ENCODE data around the gene WDR38. TPM values are rescaled to one million over a fixed set of nuclear protein-coding genes. Genes with fewer than 3 reads are reported as not detected.

WDR38 gene
- polyA plus RNA-seq, 1 of the 3 experiments (the other 2 are of a cell fraction) = not detected

- POLR2A ChIA-PET = no interaction called here
- Histone ChIP-seq H3K79me2 (ENCODE audit: insufficient read depth) (no peaks in the 10 kb centered on the region), H3K9me2 (no peaks in the 10 kb centered on the region), H3K27ac (ENCODE audit: low read depth in 2 of 2, low read length in 1 of 2) (peak overlapping the region in 1 of 2 experiments; percentile 72; a peak in 1 of 4 replicates), H3F3A (replicated peaks; ENCODE audit: insufficient read depth) (peaks cover 29% of the 10 kb centered on the region), H3K4me1 (ENCODE audit: control insufficient read depth in 1 of 2, insufficient read depth in 2 of 2, low read depth in 1 of 2, low read length in 1 of 2) (peaks cover 3 to 25% of the 10 kb centered on the region in 2 experiments; a peak in 3 of 4 replicates), H3K9ac (no peak overlapping the region), H3K9me3 (no peaks in the 10 kb centered on the region), H2AFZ (ENCODE audit: low read depth) (no peak overlapping the region), H3K27me3 (ENCODE audit: insufficient read depth) (no peaks in the 10 kb centered on the region), H3K36me3 (replicated peaks in 1 of 2; ENCODE audit: control insufficient read depth in 1 of 2, insufficient read depth in 2 of 2, low read length in 1 of 2) (no peaks in the 10 kb centered on the region), H3K4me3 (ENCODE audit: low read depth in 2 of 2, low read length in 1 of 2) (no peak overlapping the region), H4K20me1 (ENCODE audit: insufficient read depth) (no peaks in the 10 kb centered on the region), H3K4me2 (peak overlapping the region; percentile 55; the same call in 1 of the 2 replicates)
- DNase-seq = peak; percentile 11
- WGBS (ENCODE audit: low lambda C conversion rate) = 86% methylated on average over 11 of the region's 11 CpGs
- CTCF ChIA-PET = interaction anchor here (1.1 to 3.3 kb wide), 8 partner anchors 21 to 47 kb away, joined by 3 to 22 read pairs (median 3); partner anchors contain the start of genes NR6A1 and WDR38
- TF ChIP-seq POLR2AphosphoS5 (IDR thresholded peaks at IDR 0.05; ENCODE audit: low read depth, low read length) (no peak), SMC3 (IDR thresholded peaks at IDR 0.05; ENCODE audit: low read depth, low read length) (no peak), TEAD4 (IDR thresholded peaks at IDR 0.05; ENCODE audit: borderline replicate concordance, insufficient read depth) (no peak), RCOR1 (IDR thresholded peaks at IDR 0.05; ENCODE audit: low read length) (no peak), JUND (IDR thresholded peaks at IDR 0.05) (no peak), PBX3 (IDR thresholded peaks at IDR 0.05) (no peak), SIN3A (IDR thresholded peaks at IDR 0.05; ENCODE audit: borderline replicate concordance, low read depth, low read length) (no peak), IRF3 (IDR thresholded peaks at IDR 0.05; ENCODE audit: low read depth, low read length) (no peak), CHD2 (IDR thresholded peaks at IDR 0.05; ENCODE audit: low read length, partially characterized antibody) (no peak)
Measured at GRCh38 chr9:124813501-124814163, 39.6 kb upstream of the WDR38 start.

- CTCF ChIA-PET = interaction anchor here (1.1 to 3.3 kb wide), 7 partner anchors 21 to 47 kb away, joined by 3 to 22 read pairs (median 3); partner anchors contain the start of genes NR6A1 and WDR38
- Histone ChIP-seq H3K4me1 (ENCODE audit: control insufficient read depth in 1 of 2, insufficient read depth in 2 of 2, low read depth in 1 of 2, low read length in 1 of 2) (peaks cover 8 to 25% of the 10 kb centered on the region in 2 experiments; a peak in 3 of 4 replicates), H3K4me2 (peak overlapping the region; percentile 37; the same call in 1 of the 2 replicates), H3K9me2 (no peaks in the 10 kb centered on the region), H2AFZ (ENCODE audit: low read depth) (no peak overlapping the region), H3K27me3 (ENCODE audit: insufficient read depth) (no peaks in the 10 kb centered on the region), H3K4me3 (ENCODE audit: low read depth in 2 of 2, low read length in 1 of 2) (no peak overlapping the region), H3F3A (replicated peaks; ENCODE audit: insufficient read depth) (peaks cover 29% of the 10 kb centered on the region), H3K27ac (ENCODE audit: low read depth in 2 of 2, low read length in 1 of 2) (no peak overlapping the region), H3K9me3 (no peaks in the 10 kb centered on the region), H4K20me1 (ENCODE audit: insufficient read depth) (no peaks in the 10 kb centered on the region), H3K79me2 (ENCODE audit: insufficient read depth) (no peaks in the 10 kb centered on the region), H3K9ac (no peak overlapping the region), H3K36me3 (replicated peaks in 1 of 2; ENCODE audit: control insufficient read depth in 1 of 2, insufficient read depth in 2 of 2, low read length in 1 of 2) (no peaks in the 10 kb centered on the region)
- no peak for DNase-seq
- 100% methylated on average over 3 of the region's 5 CpGs for WGBS (ENCODE audit: low lambda C conversion rate)
- POLR2A ChIA-PET = no interaction called here
- TF ChIP-seq POLR2AphosphoS5 (IDR thresholded peaks at IDR 0.05; ENCODE audit: low read depth, low read length) = no peak
- TF ChIP-seq MXI1 (IDR thresholded peaks at IDR 0.05; ENCODE audit: low read depth, low read length) = no peak
- no peak for TF ChIP-seq CHD2 (IDR thresholded peaks at IDR 0.05; ENCODE audit: low read length, partially characterized antibody)
- TF ChIP-seq GATA2 (CRISPR knock-in tag; IDR thresholded peaks at IDR 0.05) = no peak
- no peak for TF ChIP-seq FOSL2 (IDR thresholded peaks at IDR 0.05; ENCODE audit: borderline replicate concordance, low read depth)
- no peak for TF ChIP-seq USF1 (IDR thresholded peaks at IDR 0.05; ENCODE audit: borderline replicate concordance, low read depth)
- TF ChIP-seq YY1 (IDR thresholded peaks at IDR 0.05; ENCODE audit: low read depth) = no peak
- no peak for TF ChIP-seq TCF12 (IDR thresholded peaks at IDR 0.05)
- TF ChIP-seq RAD21 (IDR thresholded peaks at IDR 0.05; ENCODE audit: low read length) = no peak
- no peak for TF ChIP-seq MAX (IDR thresholded peaks at IDR 0.05; ENCODE audit: low read depth)
- no peak for TF ChIP-seq FOXJ3 (CRISPR knock-in tag; IDR thresholded peaks at IDR 0.05)
- TF ChIP-seq ZBTB33 (IDR thresholded peaks at IDR 0.05; ENCODE audit: borderline replicate concordance, low read depth) = no peak
- no peak for TF ChIP-seq PBX3 (IDR thresholded peaks at IDR 0.05)
Measured at GRCh38 chr9:124814164-124814535, 39.1 kb upstream of the WDR38 start.
